Small intestine (tissue), 7 donors: ENCODE results near the gene AQP3. TPM values are rescaled to one million over a fixed set of nuclear protein-coding genes. Genes with fewer than 3 reads are reported as not detected.
A peak's percentile ranks its signal among the peaks of the same experiment; 100 is the strongest.

Source experiments
- DNase-seq, 2 donors: peaks; one replicate each; pipeline versions ENCODE4 v3.0.0 to v3.0.0-alpha.2; 2013
- FAIRE-seq: peaks from 2 replicates; lab custom pipeline; 2012; peaks lifted over from hg19 to GRCh38; lab: Jason Lieb, UNC
- H3K27ac ChIP-seq, 3 donors: one replicate each; pipeline ENCODE4 v1.5.1; 2013; ENCODE audit warnings: low read length in 2 of 3, mild to moderate bottlenecking in 2 of 3, control low read depth in 1 of 3, inconsistent platforms in 1 of 3, low read depth in 1 of 3, moderate library complexity in 1 of 3
- H3K27me3 ChIP-seq, 3 donors: one replicate each; pipeline ENCODE4 v1.6.1; 2013; ENCODE audit warnings: low read length in 3 of 3, inconsistent platforms in 1 of 3; ENCODE audit not compliant: control insufficient read depth in 3 of 3, insufficient read depth in 3 of 3
- H3K36me3 ChIP-seq, 3 donors: one replicate each; pipeline ENCODE4 v1.6.1; 2013; ENCODE audit warnings: low read length in 3 of 3, inconsistent platforms in 1 of 3, low read depth in 1 of 3, mild to moderate bottlenecking in 1 of 3, moderate library complexity in 1 of 3; ENCODE audit not compliant: control insufficient read depth in 3 of 3, insufficient read depth in 2 of 3
- H3K4me1 ChIP-seq, 3 donors: one replicate each; pipeline ENCODE4 v1.6.1; 2013; ENCODE audit warnings: low read length in 2 of 3, inconsistent platforms in 1 of 3, low read depth in 1 of 3, mild to moderate bottlenecking in 1 of 3, moderate library complexity in 1 of 3; ENCODE audit not compliant: control insufficient read depth in 3 of 3, insufficient read depth in 2 of 3
- H3K4me3 ChIP-seq, 3 donors: one replicate each; pipeline ENCODE4 v1.5.1; 2013; ENCODE audit warnings: low read length in 3 of 3, control low read depth in 1 of 3, inconsistent platforms in 1 of 3, low read depth in 1 of 3, mild to moderate bottlenecking in 1 of 3, moderate library complexity in 1 of 3
- H3K9me3 ChIP-seq, 2 donors: one replicate each; pipeline ENCODE4 v1.6.1; 2013; ENCODE audit warnings: low read depth in 1 of 2, low read length in 1 of 2; ENCODE audit not compliant: control insufficient read depth in 2 of 2, insufficient read depth in 1 of 2
- WGBS, 3 donors: extraction: QIAGEN DNeasy Blood & Tissue Kit; methylation state at CpG; one replicate each; pipeline ENCODE4 v1.1.7; 2013; 5-methylcytosine and 5-hydroxymethylcytosine counted together
- polyA plus RNA-seq, 4 donors: library from polyadenylated mRNA; stranded (reverse) in 3 of 4; unstranded in 1 of 4; fragments of 200-250 nt in 3 of 4; fragments of 120-200 nt in 1 of 4; gene quantifications; one replicate each; pipeline versions ENCODE4 v1.2.1 to v1.2.3, GENCODE V29; 2013
- donor health status: healthy with polysubstance abuse.
- donor health status: control.
- donor health status: control.
- donor health status: Bipolar disorder and iron deficiency.
- donor health status: healthy.

Gene AQP3
- polyA plus RNA-seq, 4 donors: 36.6 to 173 (median 138) TPM

DNA sequence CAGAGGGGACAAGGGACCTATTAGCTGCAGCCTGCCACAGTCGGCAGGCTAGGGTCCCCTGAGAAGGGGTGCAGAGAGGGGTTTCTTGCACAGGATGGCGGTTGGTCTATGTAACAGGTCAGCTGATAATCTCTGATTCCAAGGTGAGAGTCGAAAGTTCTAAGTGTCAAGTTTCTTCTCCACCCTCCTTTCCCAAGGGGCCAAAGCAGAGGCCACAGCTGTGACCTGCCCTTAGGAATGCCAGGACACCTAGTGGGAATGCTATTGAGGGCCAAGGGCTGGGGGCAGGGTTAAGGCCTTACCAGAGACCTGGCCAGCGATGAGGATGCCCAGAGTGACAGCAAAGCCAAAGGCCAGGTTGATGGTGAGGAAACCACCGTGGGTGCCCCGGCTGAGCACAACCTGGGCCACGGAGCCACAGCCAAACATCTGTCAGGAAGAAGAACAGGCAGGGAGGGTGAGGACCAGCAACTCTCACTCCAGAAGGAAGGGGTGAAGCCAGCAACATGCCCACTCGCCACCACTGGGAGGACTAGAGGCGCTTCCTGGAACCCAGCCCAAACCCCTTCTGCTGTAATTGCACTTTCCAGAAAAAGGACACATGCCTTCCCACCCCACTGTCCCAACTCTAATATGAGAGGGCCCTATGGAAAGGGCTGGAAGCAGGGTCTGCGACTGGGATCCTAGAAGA, 3.8 kb downstream of the AQP3 start:
- FAIRE-seq (no peak), DNase-seq (peak in 1 of 2 donors; percentile 32)
- 79 to 83% (median 83%) methylated on average over 10 of the region's 10 CpGs for WGBS, 3 donors
- Histone ChIP-seq H3K36me3 (peaks cover 3 to 52% (median 7%) of the 10 kb centered on the region in 3 donors), H3K27ac (peak overlapping the region in 2 of 3 donors; percentile 32 to 57), H3K27me3 (no peaks in the 10 kb centered on the region), H3K4me1 (peaks cover 5 to 67% (median 7%) of the 10 kb centered on the region in 3 donors), H3K9me3 (no peaks in the 10 kb centered on the region), H3K4me3 (peak overlapping the region in 1 of 3 donors; percentile 27)

- DNase-seq: peak in 1 of 2 donors; percentile 52
- H3K27me3 ChIP-seq: no peaks in the 10 kb centered on the region
- WGBS, 3 donors: 66 to 87% (median 78%) methylated on average over 9 of the region's 9 CpGs
- H3K36me3 ChIP-seq: peaks cover 3 to 52% (median 7%) of the 10 kb centered on the region in 3 donors
- H3K4me1 ChIP-seq: peaks cover 5 to 64% (median 7%) of the 10 kb centered on the region in 3 donors
- H3K4me3 ChIP-seq: no peak overlapping the region
- no peak for FAIRE-seq
- no peaks in the 10 kb centered on the region for H3K9me3 ChIP-seq
- H3K27ac ChIP-seq: peak overlapping the region in 2 of 3 donors; percentile 32 to 57
These were observed 4.3 kb downstream of the AQP3 start for GRCh38 chr9:33443047-33443446.

- Histone ChIP-seq H3K9me3 (no peaks in the 10 kb centered on the region), H3K4me1 (peaks cover 5 to 62% (median 7%) of the 10 kb centered on the region in 3 donors), H3K4me3 (no peak overlapping the region), H3K27me3 (no peaks in the 10 kb centered on the region), H3K36me3 (peaks cover 3 to 52% (median 7%) of the 10 kb centered on the region in 3 donors), H3K27ac (peak overlapping the region in 1 of 3 donors; percentile 57)
- FAIRE-seq: no peak
- no peak for DNase-seq
- 86 to 93% (median 91%) methylated on average over 10 to 15 of the region's 15 CpGs for WGBS, 3 donors
These were observed 5.3 kb downstream of the AQP3 start for GRCh38 chr9:33442125-33442524.

DNA sequence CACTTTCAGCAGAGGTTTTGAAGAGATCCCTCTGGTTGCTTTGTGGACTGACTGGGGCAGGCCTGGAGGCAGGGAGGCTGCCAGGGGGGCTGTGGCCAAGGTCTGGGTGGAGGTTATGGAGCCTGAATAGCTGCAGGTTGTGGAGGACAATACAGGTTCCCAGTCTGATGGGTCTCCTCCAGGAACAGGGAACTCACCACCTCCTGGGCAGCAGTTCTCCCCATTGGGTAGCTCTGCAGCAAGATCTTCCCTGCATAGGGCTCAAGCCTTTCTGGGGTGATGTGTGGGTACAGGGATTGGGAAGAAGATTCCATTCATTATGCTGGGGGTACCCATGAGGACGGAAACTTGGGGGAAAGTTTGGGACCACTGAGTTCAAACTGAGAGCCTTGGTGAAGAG, 6.8 kb downstream of the AQP3 start:
- H3K4me1 ChIP-seq: peaks cover 6 to 66% (median 7%) of the 10 kb centered on the region in 3 donors
- peaks cover 3 to 52% (median 7%) of the 10 kb centered on the region in 3 donors for H3K36me3 ChIP-seq
- no peak overlapping the region for H3K4me3 ChIP-seq
- FAIRE-seq (no peak), DNase-seq (no peak)
- no peaks in the 10 kb centered on the region for H3K9me3 ChIP-seq
- H3K27me3 ChIP-seq: no peaks in the 10 kb centered on the region
- peak overlapping the region in 1 of 3 donors; percentile 41 for H3K27ac ChIP-seq
- 95 to 100% (median 100%) methylated on average over 1 of the region's 1 CpG for WGBS, 3 donors

- Histone ChIP-seq H3K9me3 (no peaks in the 10 kb centered on the region), H3K36me3 (peaks cover 3 to 52% (median 7%) of the 10 kb centered on the region in 3 donors), H3K27ac (peak overlapping the region in 1 of 3 donors; percentile 67), H3K4me1 (peaks cover 7 to 67% (median 9%) of the 10 kb centered on the region in 3 donors), H3K4me3 (no peak overlapping the region), H3K27me3 (no peaks in the 10 kb centered on the region)
- FAIRE-seq: no peak
- DNase-seq: no peak
- WGBS, 3 donors: 89 to 96% (median 92%) methylated on average over 7 of the region's 7 CpGs
These were observed 7.2 kb downstream of the AQP3 start for GRCh38 chr9:33440204-33440603.

GRCh38 chr9:33439731-33440130, 7.7 kb downstream of the AQP3 start:
- Histone ChIP-seq H3K36me3 (peaks cover 3 to 50% (median 7%) of the 10 kb centered on the region in 3 donors), H3K27me3 (no peaks in the 10 kb centered on the region), H3K27ac (peak overlapping the region in 2 of 3 donors; percentile 6 to 67), H3K4me3 (no peak overlapping the region), H3K4me1 (peaks cover 6 to 67% (median 13%) of the 10 kb centered on the region in 3 donors), H3K9me3 (no peaks in the 10 kb centered on the region)
- FAIRE-seq (no peak), DNase-seq (peak in 1 of 2 donors; percentile 55)
- 50 to 69% (median 63%) methylated on average over 6 of the region's 6 CpGs for whole genome bisulfite sequencing, 3 donors

- H3K4me1 ChIP-seq: peaks cover 3 to 68% (median 14%) of the 10 kb centered on the region in 3 donors
- FAIRE-seq: no peak
These were observed 8.3 kb downstream of the AQP3 start for GRCh38 chr9:33438926-33439680.

GRCh38 chr9:33437898-33438297, 9.5 kb downstream of the AQP3 start:
- H3K4me1 ChIP-seq: peaks cover 3 to 61% (median 18%) of the 10 kb centered on the region in 3 donors
- H3K9me3 ChIP-seq: no peaks in the 10 kb centered on the region
- 85 to 100% (median 92%) methylated on average over 1 of the region's 1 CpG for WGBS, 3 donors
- no peak overlapping the region for H3K27ac ChIP-seq
- peaks cover 3 to 34% (median 3%) of the 10 kb centered on the region in 3 donors for H3K36me3 ChIP-seq
- H3K27me3 ChIP-seq: no peaks in the 10 kb centered on the region
- H3K4me3 ChIP-seq: no peak overlapping the region
- DNase-seq (no peak), FAIRE-seq (no peak)

More at GRCh38 chr9:33438926-33439680, 8.3 kb downstream of the AQP3 start:
- no peaks in the 10 kb centered on the region for H3K9me3 ChIP-seq
- H3K4me3 ChIP-seq: no peak overlapping the region
- H3K27ac ChIP-seq: peak overlapping the region in 2 of 3 donors; percentile 6 to 67
- H3K36me3 ChIP-seq: peaks cover 3 to 46% (median 7%) of the 10 kb centered on the region in 3 donors
- DNase-seq: peak in 1 of 2 donors; percentile 75
- H3K27me3 ChIP-seq: no peaks in the 10 kb centered on the region
- WGBS, 3 donors: 67 to 83% (median 82%) methylated on average over 7 of the region's 7 CpGs
